Measurements from ENCODE around the gene GPR137. TPM values are rescaled to one million over a fixed set of nuclear protein-coding genes. Genes with fewer than 3 reads are reported as not detected.

GPR137 gene
- total RNA-seq, 4 donors from 2014 or later: 20.9 to 36.1 (median 25.4) TPM

GRCh38 chr11:64266339-64266738 lies 19.3 kb upstream of the GPR137 start:
- DNase-seq (ENCODE audit: extremely low spot score): no peak
- intact Hi-C loops (cut with DNase I): loop anchor here (5.0 kb wide), 1 partner anchor 36 kb away; the partner anchor contains the start of gene CATSPERZ

GRCh38 chr11:64267207-64267945 lies 18.3 kb upstream of the GPR137 start:
- H3K36me3 ChIP-seq: peaks cover 13 to 51% (median 49%) of the 10 kb centered on the region in 4 donors
- no peak for DNase-seq (ENCODE audit: extremely low spot score)
- no peaks in the 10 kb centered on the region for H3K27me3 ChIP-seq
- TF ChIP-seq CTCF (IDR thresholded peaks at IDR 0.05) (no peak), POLR2A (IDR thresholded peaks at IDR 0.05; ENCODE audit: low read depth) (no peak), EP300 (IDR thresholded peaks at IDR 0.05) (no peak), POLR2AphosphoS5 (IDR thresholded peaks at IDR 0.05) (no peak)
- H3K9me3 ChIP-seq: no peaks in the 10 kb centered on the region
- intact Hi-C loops (cut with DNase I): loop anchor here (5.0 kb wide), 1 partner anchor 35 kb away; the partner anchor contains the start of gene CATSPERZ
- WGBS: 72% methylated on average over 24 of the region's 27 CpGs
- H3K27ac ChIP-seq (replicated peaks in 1 of 4): peak overlapping the region; percentile 91 to 98 (median 96)
- no peak overlapping the region for H3K4me3 ChIP-seq
- peaks cover 32 to 33% (median 33%) of the 10 kb centered on the region in 4 donors for H3K4me1 ChIP-seq

More at GRCh38 chr11:64266339-64266738, 19.3 kb upstream of the GPR137 start:
- TF ChIP-seq EP300 (IDR thresholded peaks at IDR 0.05) (no peak), POLR2AphosphoS5 (IDR thresholded peaks at IDR 0.05) (no peak), CTCF (IDR thresholded peaks at IDR 0.05) (no peak), POLR2A (IDR thresholded peaks at IDR 0.05; ENCODE audit: low read depth) (no peak)
- no peaks in the 10 kb centered on the region for H3K9me3 ChIP-seq
- no peak overlapping the region for H3K4me3 ChIP-seq
- no peaks in the 10 kb centered on the region for H3K27me3 ChIP-seq
- no peak overlapping the region for H3K27ac ChIP-seq (replicated peaks in 1 of 4)
- peaks cover 22 to 61% (median 59%) of the 10 kb centered on the region in 4 donors for H3K36me3 ChIP-seq
- 81% methylated on average over 15 of the region's 15 CpGs for WGBS
- H3K4me1 ChIP-seq: peaks cover 22 to 24% (median 23%) of the 10 kb centered on the region in 4 donors

GRCh38 chr11:64268025-64268892 lies 17.4 kb upstream of the GPR137 start:
- Histone ChIP-seq H3K4me1 (peaks cover 34 to 37% (median 35%) of the 10 kb centered on the region in 4 donors), H3K36me3 (peaks cover 9 to 43% (median 41%) of the 10 kb centered on the region in 4 donors), H3K27ac (replicated peaks in 1 of 4) (peak overlapping the region; percentile 91 to 98 (median 96)), H3K27me3 (no peaks in the 10 kb centered on the region), H3K9me3 (no peaks in the 10 kb centered on the region), H3K4me3 (peak overlapping the region; percentile 70 to 81 (median 78))
- no peak for DNase-seq (ENCODE audit: extremely low spot score)
- WGBS: 40% methylated on average over 17 of the region's 23 CpGs
- intact Hi-C loops (cut with DNase I): loop anchor here (5.0 kb wide), 1 partner anchor 34 kb away; the partner anchor contains the start of gene CATSPERZ
- TF ChIP-seq EP300 (IDR thresholded peaks at IDR 0.05) (no peak), CTCF (IDR thresholded peaks at IDR 0.05) (no peak), POLR2AphosphoS5 (IDR thresholded peaks at IDR 0.05) (no peak), POLR2A (IDR thresholded peaks at IDR 0.05; ENCODE audit: low read depth) (no peak)

- peaks cover 34 to 37% (median 36%) of the 10 kb centered on the region in 4 donors for H3K4me1 ChIP-seq
- peak overlapping the region; percentile 91 to 98 (median 96) for H3K27ac ChIP-seq (replicated peaks in 1 of 4)
- DNase-seq (ENCODE audit: extremely low spot score): no peak
- no peaks in the 10 kb centered on the region for H3K9me3 ChIP-seq
- intact Hi-C loops (cut with DNase I): loop anchor here (5.0 kb wide), 1 partner anchor 33 kb away; the partner anchor contains the start of gene CATSPERZ
- H3K27me3 ChIP-seq: no peaks in the 10 kb centered on the region
- H3K4me3 ChIP-seq: peak overlapping the region; percentile 70 to 81 (median 78)
- WGBS: 4% methylated on average over 5 of the region's 34 CpGs
- TF ChIP-seq POLR2AphosphoS5 (IDR thresholded peaks at IDR 0.05) (peak in 1 of 2 donors; percentile 45), EP300 (IDR thresholded peaks at IDR 0.05) (no peak), CTCF (IDR thresholded peaks at IDR 0.05) (no peak), POLR2A (IDR thresholded peaks at IDR 0.05; ENCODE audit: low read depth) (no peak)
- H3K36me3 ChIP-seq: peaks cover 8 to 36% (median 34%) of the 10 kb centered on the region in 4 donors
Measured at GRCh38 chr11:64268893-64269539, 16.6 kb upstream of the GPR137 start.

All from esophagus muscularis mucosa (tissue), 4 donors.